ENCODE results near the gene SLC11A1.

The SLC11A1 gene

DNA sequence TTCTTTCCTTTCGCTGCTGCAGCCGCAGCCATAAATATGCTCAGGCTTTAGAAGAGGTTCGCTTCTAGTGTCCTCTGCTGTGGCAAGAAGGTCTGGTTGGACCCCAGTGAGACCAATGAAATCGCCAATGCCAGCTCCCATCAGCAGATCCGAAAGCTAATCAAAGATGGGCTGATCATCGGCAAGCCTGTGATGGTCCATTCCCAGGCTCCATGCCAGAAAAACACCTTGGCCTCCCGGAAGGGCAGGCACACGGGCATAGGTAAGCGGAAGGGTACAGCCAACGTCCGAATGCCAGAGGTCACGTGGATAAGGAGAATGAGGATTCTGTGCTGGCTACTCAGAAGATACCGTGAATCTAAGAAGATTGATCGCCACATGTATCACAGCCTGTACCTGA lies 28.0 kb upstream of the SLC11A1 start:
- Histone ChIP-seq H4K91ac (ENCODE audit: low read depth, low read length) (no peak overlapping the region), H3K79me1 (ENCODE audit: low read length) (peaks cover 14% of the 10 kb centered on the region), H2BK5ac (ENCODE audit: low read depth, low read length, poor library complexity) (no peak overlapping the region), H4K8ac (ENCODE audit: low read depth, low read length) (no peak overlapping the region), H3K9ac (ENCODE audit: low read length) (no peak overlapping the region), H3K23ac (ENCODE audit: low read length) (no peak overlapping the region), H3K79me2 (ENCODE audit: control insufficient read depth, insufficient read depth, low read length, poor library complexity) (no peaks in the 10 kb centered on the region), H3K4ac (ENCODE audit: low read depth, low read length) (no peak overlapping the region), H3K14ac (ENCODE audit: low read length) (no peak overlapping the region), H4K12ac (ENCODE audit: low read depth, low read length) (no peak overlapping the region), H2AFZ (ENCODE audit: insufficient read depth, low read length, poor library complexity) (no peak overlapping the region), H2BK120ac (ENCODE audit: insufficient read depth, low read length, poor library complexity) (no peak overlapping the region), H3K27me3 (ENCODE audit: insufficient read depth, low read length) (no peaks in the 10 kb centered on the region), H3K4me3 (ENCODE audit: low read depth, low read length) (no peak overlapping the region), H2AK5ac (ENCODE audit: low read length) (no peak overlapping the region), H2BK12ac (ENCODE audit: low read length) (no peak overlapping the region), H3K4me1 (ENCODE audit: control insufficient read depth in 1 of 2, insufficient read depth in 2 of 2, low read length in 2 of 2) (peaks cover 15 to 19% of the 10 kb centered on the region in 2 experiments), H3K36me3 (ENCODE audit: control insufficient read depth in 1 of 2, insufficient read depth in 2 of 2, low read length in 2 of 2) (no peaks in the 10 kb centered on the region), H3K4me2 (ENCODE audit: low read length) (no peak overlapping the region), H3K9me3 (ENCODE audit: insufficient read depth, low read depth, low read length) (peaks cover 7% of the 10 kb centered on the region), H3K27ac (ENCODE audit: low read depth, low read length) (no peak overlapping the region), H3K18ac (ENCODE audit: low read length) (no peak overlapping the region)
- DNase-seq, result no peak
- WGBS (ENCODE audit: extremely low coverage, insufficient coverage, insufficient read length), result no CpG with 5 or more reads among the region's 14 CpGs

DNA sequence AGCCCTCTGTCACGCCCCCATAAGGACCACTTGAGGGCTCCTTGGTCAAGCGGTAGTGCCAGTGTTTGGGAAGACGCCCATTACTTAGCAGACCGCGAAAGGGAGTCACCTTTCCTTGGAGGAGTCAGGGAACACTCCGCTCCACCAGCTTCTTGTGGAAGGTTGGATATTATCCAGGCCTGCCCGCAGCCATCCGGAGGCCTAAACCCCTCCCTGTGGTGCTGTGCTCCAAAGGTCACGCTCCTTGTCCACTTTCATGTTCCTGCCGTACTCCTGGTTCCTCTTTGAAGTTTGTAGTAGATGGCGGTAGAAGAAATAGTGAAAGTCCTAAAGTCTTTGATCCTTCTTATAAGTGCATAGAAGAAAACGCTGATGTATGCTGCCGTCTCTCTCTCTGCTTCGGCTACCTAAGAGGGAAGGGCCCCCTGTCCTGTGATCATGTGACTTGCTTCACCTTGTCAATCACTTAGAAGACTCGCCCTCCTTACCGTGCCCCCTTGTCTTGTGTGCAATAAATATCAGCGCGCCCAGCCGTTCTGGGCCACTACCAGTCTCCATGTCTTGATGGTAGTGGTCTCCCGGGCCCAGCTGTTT lies 27.1 kb upstream of the SLC11A1 start:
- Histone ChIP-seq H2AK5ac (ENCODE audit: low read length) (no peak overlapping the region), H3K23ac (ENCODE audit: low read length) (no peak overlapping the region), H3K4ac (ENCODE audit: low read depth, low read length) (no peak overlapping the region), H2AFZ (ENCODE audit: insufficient read depth, low read length, poor library complexity) (no peak overlapping the region), H2BK5ac (ENCODE audit: low read depth, low read length, poor library complexity) (no peak overlapping the region), H3K9ac (ENCODE audit: low read length) (no peak overlapping the region), H3K4me1 (ENCODE audit: control insufficient read depth in 1 of 2, insufficient read depth in 2 of 2, low read length in 2 of 2) (peaks cover 15 to 22% of the 10 kb centered on the region in 2 experiments), H4K12ac (ENCODE audit: low read depth, low read length) (no peak overlapping the region), H2BK120ac (ENCODE audit: insufficient read depth, low read length, poor library complexity) (no peak overlapping the region), H4K91ac (ENCODE audit: low read depth, low read length) (no peak overlapping the region), H3K36me3 (ENCODE audit: control insufficient read depth in 1 of 2, insufficient read depth in 2 of 2, low read length in 2 of 2) (no peaks in the 10 kb centered on the region), H3K18ac (ENCODE audit: low read length) (no peak overlapping the region), H3K79me1 (ENCODE audit: low read length) (peaks cover 14% of the 10 kb centered on the region), H3K27me3 (ENCODE audit: insufficient read depth, low read length) (no peaks in the 10 kb centered on the region), H3K27ac (ENCODE audit: low read depth, low read length) (no peak overlapping the region), H4K8ac (ENCODE audit: low read depth, low read length) (no peak overlapping the region), H3K14ac (ENCODE audit: low read length) (no peak overlapping the region), H3K79me2 (ENCODE audit: control insufficient read depth, insufficient read depth, low read length, poor library complexity) (no peaks in the 10 kb centered on the region), H3K9me3 (ENCODE audit: insufficient read depth, low read depth, low read length) (peaks cover 7% of the 10 kb centered on the region), H3K4me3 (ENCODE audit: low read depth, low read length) (no peak overlapping the region), H2BK12ac (ENCODE audit: low read length) (no peak overlapping the region), H3K4me2 (ENCODE audit: low read length) (no peak overlapping the region)
- DNase-seq, result peak in 1 of 2 donors; percentile 48
- no CpG with 5 or more reads among the region's 20 CpGs for whole genome bisulfite sequencing (ENCODE audit: extremely low coverage, insufficient coverage, insufficient read length)

DNA sequence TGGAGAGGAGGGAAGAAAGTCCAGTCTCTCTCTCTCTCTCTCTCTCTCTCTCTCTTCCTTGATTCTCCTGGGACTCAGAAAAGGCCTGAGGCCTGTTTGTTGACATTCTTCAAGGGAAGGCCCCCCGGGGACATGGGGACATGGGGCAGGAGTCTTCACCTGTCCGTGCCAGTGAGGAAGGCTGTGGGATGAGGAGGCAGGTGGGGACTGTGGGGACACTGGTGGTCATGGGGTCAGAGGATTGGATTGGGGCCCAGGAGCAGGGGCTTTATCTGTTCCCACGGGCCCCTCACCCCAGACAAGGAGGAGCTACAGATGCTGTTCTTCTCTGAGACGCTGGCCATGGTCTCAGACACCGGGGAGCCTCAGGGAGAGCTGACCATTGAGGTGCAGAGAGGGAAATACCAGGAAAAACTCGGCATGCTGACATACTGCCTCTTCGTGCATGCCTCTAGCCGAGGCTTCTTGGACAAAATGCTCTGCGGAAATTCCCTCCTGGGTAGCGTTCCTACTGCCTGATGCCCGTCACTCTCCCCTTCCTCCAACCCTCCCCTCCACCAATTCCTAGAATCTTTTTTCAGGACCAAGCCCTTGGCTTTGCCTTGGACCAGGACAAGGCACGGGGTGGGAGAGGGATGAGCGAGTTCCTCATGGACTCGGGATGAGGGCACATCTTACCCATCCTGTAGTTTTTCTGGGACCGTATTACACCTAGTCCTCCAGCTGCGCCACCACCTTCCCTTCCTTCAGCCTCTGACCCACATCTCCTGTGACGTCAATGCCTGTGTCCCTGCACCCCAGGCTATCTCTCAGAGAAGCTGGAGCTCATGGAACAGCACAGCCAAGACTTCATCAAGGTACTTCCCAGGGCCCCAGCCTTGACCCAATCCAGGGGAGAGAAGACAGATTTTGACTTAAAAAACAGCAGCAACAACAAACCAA lies 24.6 kb upstream of the SLC11A1 start:
- DNase-seq, result peak; percentile 97 to 98
- Histone ChIP-seq H2BK120ac (ENCODE audit: insufficient read depth, low read length, poor library complexity) (peak overlapping the region; percentile 67), H3K4me3 (ENCODE audit: low read depth, low read length) (peak overlapping the region; percentile 3), H3K36me3 (ENCODE audit: control insufficient read depth in 1 of 2, insufficient read depth in 2 of 2, low read length in 2 of 2) (no peaks in the 10 kb centered on the region), H2AFZ (ENCODE audit: insufficient read depth, low read length, poor library complexity) (no peak overlapping the region), H3K27ac (ENCODE audit: low read depth, low read length) (peak overlapping the region; percentile 18), H3K27me3 (ENCODE audit: insufficient read depth, low read length) (no peaks in the 10 kb centered on the region), H4K12ac (ENCODE audit: low read depth, low read length) (no peak overlapping the region), H4K8ac (ENCODE audit: low read depth, low read length) (peak overlapping the region; percentile 34), H4K91ac (ENCODE audit: low read depth, low read length) (peak overlapping the region; percentile 94), H3K79me2 (ENCODE audit: control insufficient read depth, insufficient read depth, low read length, poor library complexity) (no peaks in the 10 kb centered on the region), H3K14ac (ENCODE audit: low read length) (peak overlapping the region; percentile 21), H3K23ac (ENCODE audit: low read length) (no peak overlapping the region), H2BK5ac (ENCODE audit: low read depth, low read length, poor library complexity) (peak overlapping the region; percentile 78), H2AK5ac (ENCODE audit: low read length) (peak overlapping the region; percentile 18), H2BK12ac (ENCODE audit: low read length) (peak overlapping the region; percentile 16), H3K79me1 (ENCODE audit: low read length) (peaks cover 14% of the 10 kb centered on the region), H3K9ac (ENCODE audit: low read length) (no peak overlapping the region), H3K4ac (ENCODE audit: low read depth, low read length) (no peak overlapping the region), H3K18ac (ENCODE audit: low read length) (peak overlapping the region; percentile 11), H3K4me1 (ENCODE audit: control insufficient read depth in 1 of 2, insufficient read depth in 2 of 2, low read length in 2 of 2) (peaks cover 15 to 27% of the 10 kb centered on the region in 2 experiments), H3K4me2 (ENCODE audit: low read length) (peak overlapping the region; percentile 4), H3K9me3 (ENCODE audit: insufficient read depth, low read depth, low read length) (peaks cover 6% of the 10 kb centered on the region)
- no CpG with 5 or more reads among the region's 17 CpGs for WGBS (ENCODE audit: extremely low coverage, insufficient coverage, insufficient read length)

- Histone ChIP-seq H4K12ac (ENCODE audit: low read depth, low read length) (no peak overlapping the region), H3K27me3 (ENCODE audit: insufficient read depth, low read length) (no peaks in the 10 kb centered on the region), H3K27ac (ENCODE audit: low read depth, low read length) (no peak overlapping the region), H3K4ac (ENCODE audit: low read depth, low read length) (no peak overlapping the region), H3K23ac (ENCODE audit: low read length) (no peak overlapping the region), H2AK5ac (ENCODE audit: low read length) (no peak overlapping the region), H2AFZ (ENCODE audit: insufficient read depth, low read length, poor library complexity) (no peak overlapping the region), H3K14ac (ENCODE audit: low read length) (no peak overlapping the region), H3K4me2 (ENCODE audit: low read length) (no peak overlapping the region), H4K91ac (ENCODE audit: low read depth, low read length) (peak overlapping the region; percentile 20), H3K18ac (ENCODE audit: low read length) (no peak overlapping the region), H2BK120ac (ENCODE audit: insufficient read depth, low read length, poor library complexity) (no peak overlapping the region), H3K4me3 (ENCODE audit: low read depth, low read length) (no peak overlapping the region), H2BK5ac (ENCODE audit: low read depth, low read length, poor library complexity) (no peak overlapping the region), H3K79me2 (ENCODE audit: control insufficient read depth, insufficient read depth, low read length, poor library complexity) (no peaks in the 10 kb centered on the region), H4K8ac (ENCODE audit: low read depth, low read length) (no peak overlapping the region), H3K79me1 (ENCODE audit: low read length) (peaks cover 12% of the 10 kb centered on the region), H2BK12ac (ENCODE audit: low read length) (peak overlapping the region; percentile 33), H3K9me3 (ENCODE audit: insufficient read depth, low read depth, low read length) (peaks cover 5% of the 10 kb centered on the region), H3K9ac (ENCODE audit: low read length) (no peak overlapping the region), H3K4me1 (ENCODE audit: control insufficient read depth in 1 of 2, insufficient read depth in 2 of 2, low read length in 2 of 2) (peaks cover 13 to 22% of the 10 kb centered on the region in 2 experiments), H3K36me3 (ENCODE audit: control insufficient read depth in 1 of 2, insufficient read depth in 2 of 2, low read length in 2 of 2) (no peaks in the 10 kb centered on the region)
- WGBS (ENCODE audit: extremely low coverage, insufficient coverage, insufficient read length), result no CpG with 5 or more reads among the region's 4 CpGs
- DNase-seq, result peak in 1 of 2 donors; percentile 19
These were observed 21.6 kb upstream of the SLC11A1 start for GRCh38 chr2:218360453-218360852.
